Activated CD8-positive, alpha-beta T cell treated with anti-CD3 and anti-CD28 coated beads for 36 hours (primary cell): Measurements from ENCODE around the gene PDSS2. TPM values are rescaled to one million over a fixed set of nuclear protein-coding genes. Genes with fewer than 3 reads are reported as not detected.
"Not testable (repeated sequence)": the region's sequence is repeated elsewhere in the genome, so short reads cannot be mapped to it uniquely, and the experiment has no call there.

Source experiments
- ATAC-seq: fragments of 200-7000 bp; cut with Tn5 transposase; one replicate; pipeline ENCODE4 v1.10.0; 2021; ENCODE audit warnings: mild to moderate bottlenecking, moderate library complexity
- CTCF ChIA-PET: fragments of 350-600 bp; sonication (Branson Sonifier 250); formaldehyde crosslinking; loops from one replicate; lab custom pipeline; 2021; ENCODE audit warnings: antibody characterized with exemption; lab: Charles Lee
- POLR2A ChIA-PET: fragments of 350-600 bp; sonication (Branson Sonifier 250); formaldehyde crosslinking; loops from one replicate; lab custom pipeline; 2021; ENCODE audit warnings: antibody characterized with exemption; lab: Charles Lee
- DNase-seq: peaks from one replicate; pipeline ENCODE4 v3.0.0-alpha.2; 2020
- H3K27ac Mint-ChIP-seq: one replicate; pipeline ENCODE4 v1.8.0; 2021; ENCODE audit warnings: mild to moderate bottlenecking, mixed read lengths
- H3K27me3 Mint-ChIP-seq: one replicate; pipeline ENCODE4 v1.8.0; 2021; ENCODE audit warnings: mixed read lengths
- H3K36me3 Mint-ChIP-seq: one replicate; pipeline ENCODE4 v1.8.0; 2021; ENCODE audit warnings: low read depth, mixed read lengths
- H3K4me1 Mint-ChIP-seq: one replicate; pipeline ENCODE4 v1.8.0; 2021; ENCODE audit warnings: low read depth, mixed read lengths
- H3K4me3 Mint-ChIP-seq: one replicate; pipeline ENCODE4 v1.8.0; 2021; ENCODE audit warnings: mild to moderate bottlenecking, moderate library complexity, mixed read lengths
- H3K9me3 Mint-ChIP-seq: one replicate; pipeline ENCODE4 v1.8.0; 2021; ENCODE audit warnings: mixed read lengths
- CTCF ChIP-seq: fragments of 200-600 bp; IDR thresholded peaks from one replicate; pipeline ENCODE4 v1.8.0; 2022; ENCODE audit warnings: antibody characterized with exemption, mild to moderate bottlenecking
- intact Hi-C: fragments of 100-400 bp; cut with micrococcal nuclease; formaldehyde crosslinking; loops from one replicate; pipeline ENCODE4 v1.10.0; 2022
- total RNA-seq, 2 experiments: library from RNA; stranded (reverse); gene quantifications; one replicate each; pipeline ENCODE4 v1.2.3, GENCODE V29; 2021

PDSS2 gene
- total RNA-seq, 2 experiments from 2014 or later = 13.2 to 14.8 TPM

DNA sequence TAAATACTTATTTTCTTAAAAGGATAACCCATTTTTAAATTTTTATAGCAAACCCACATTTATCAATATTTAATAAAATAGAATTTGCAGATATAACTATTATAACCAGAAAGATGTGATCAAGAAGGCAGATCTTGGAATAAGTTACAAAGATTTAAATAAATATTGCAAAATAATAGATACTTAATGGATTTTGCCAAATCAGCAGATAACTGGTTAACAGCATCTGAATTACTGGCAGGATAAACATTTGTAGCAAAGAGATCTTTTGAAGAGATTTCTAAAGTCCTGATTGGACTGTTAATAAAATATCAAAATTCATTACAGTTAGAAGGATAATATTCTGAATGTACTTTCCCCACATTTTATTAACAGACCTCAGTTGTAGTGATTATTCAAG lies 144.2 kb downstream of the PDSS2 start:
- H3K4me3 Mint-ChIP-seq = no peak overlapping the region
- no peaks in the 10 kb centered on the region for H3K9me3 Mint-ChIP-seq
- POLR2A ChIA-PET = no interaction called here
- no peaks in the 10 kb centered on the region for H3K36me3 Mint-ChIP-seq
- no peaks in the 10 kb centered on the region for H3K4me1 Mint-ChIP-seq
- H3K27me3 Mint-ChIP-seq = no peaks in the 10 kb centered on the region
- DNase-seq (no peak), ATAC-seq (no peak)
- intact Hi-C loops = no loop called here
- no peak overlapping the region for H3K27ac Mint-ChIP-seq
- no peak for TF ChIP-seq CTCF
- CTCF ChIA-PET = no interaction called here

DNA sequence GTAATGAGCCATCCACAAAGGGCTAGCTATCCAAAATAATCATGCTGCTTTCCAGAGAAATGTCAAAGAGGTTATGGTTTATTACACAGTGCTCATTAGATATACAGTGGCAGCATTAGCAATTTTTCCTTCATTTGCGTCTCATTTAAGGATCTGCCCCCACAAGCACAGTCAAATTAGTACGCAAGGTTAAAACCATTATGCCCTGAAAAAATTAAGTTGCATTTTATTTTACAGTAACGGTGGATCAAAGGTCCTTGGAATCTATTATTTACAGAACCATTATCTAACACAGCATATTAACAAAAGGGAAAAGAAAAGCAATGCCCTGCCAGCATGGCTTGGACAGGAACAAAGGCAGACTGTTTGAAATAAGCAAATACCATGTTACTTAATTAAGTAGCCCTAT lies 144.8 kb downstream of the PDSS2 start:
- no peaks in the 10 kb centered on the region for H3K4me1 Mint-ChIP-seq
- no peaks in the 10 kb centered on the region for H3K36me3 Mint-ChIP-seq
- intact Hi-C loops = no loop called here
- no peak for DNase-seq
- POLR2A ChIA-PET = no interaction called here
- H3K27me3 Mint-ChIP-seq = no peaks in the 10 kb centered on the region
- H3K27ac Mint-ChIP-seq = no peak overlapping the region
- H3K4me3 Mint-ChIP-seq = no peak overlapping the region
- no peak for TF ChIP-seq CTCF
- no peak for ATAC-seq
- H3K9me3 Mint-ChIP-seq = no peaks in the 10 kb centered on the region
- CTCF ChIA-PET = no interaction called here

DNA sequence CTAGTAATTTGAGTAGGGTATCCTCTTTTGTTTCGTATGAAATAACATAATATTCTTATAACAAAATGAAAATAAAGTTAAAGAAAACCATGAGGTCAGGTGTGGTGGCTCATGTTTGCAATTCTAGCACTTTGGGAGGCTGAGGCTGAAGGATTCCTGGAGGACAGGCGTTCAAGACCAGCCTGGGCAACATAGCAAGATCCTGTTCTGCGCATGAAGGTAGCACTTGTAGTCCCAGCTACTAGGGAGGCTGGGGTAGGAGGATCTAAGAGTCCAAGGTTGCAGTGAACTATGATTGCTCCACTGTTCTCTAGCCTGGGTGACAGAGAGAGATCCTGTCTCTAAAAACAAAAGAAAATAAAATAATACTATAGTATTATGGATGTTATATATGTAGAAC lies 145.6 kb downstream of the PDSS2 start:
- DNase-seq (no peak), ATAC-seq (no peak)
- intact Hi-C loops = no loop called here
- ChIA-PET CTCF (no interaction called here), POLR2A (no interaction called here)
- no peaks in the 10 kb centered on the region for H3K36me3 Mint-ChIP-seq
- no peaks in the 10 kb centered on the region for H3K27me3 Mint-ChIP-seq
- H3K4me1 Mint-ChIP-seq = no peaks in the 10 kb centered on the region
- no peak for TF ChIP-seq CTCF
- no peaks in the 10 kb centered on the region for H3K9me3 Mint-ChIP-seq
- no peak overlapping the region for H3K4me3 Mint-ChIP-seq
- H3K27ac Mint-ChIP-seq = no peak overlapping the region

DNA sequence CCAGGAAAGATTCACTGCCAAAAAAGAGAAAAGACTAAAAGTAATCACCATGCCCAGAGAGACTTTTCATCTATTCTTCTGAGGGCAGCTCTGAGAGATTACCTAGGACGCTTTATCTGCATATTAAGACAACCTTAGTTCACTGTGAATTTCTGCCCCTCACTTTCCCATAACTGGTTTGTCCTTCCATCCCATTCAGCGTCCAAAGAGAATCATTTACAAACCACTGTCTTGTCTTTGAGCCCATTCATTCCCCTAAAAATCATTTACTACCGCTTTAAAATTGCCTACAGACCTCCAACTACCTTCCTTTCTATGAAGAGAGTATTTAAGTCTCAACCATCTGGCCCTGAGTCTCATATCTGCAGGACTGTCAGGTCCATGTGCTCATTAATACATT lies 149.0 kb downstream of the PDSS2 start:
- ChIA-PET CTCF (no interaction called here), POLR2A (interaction anchor here (0.6 kb wide), 1 partner anchor 1284 kb away, joined by 4 read pairs; no protein-coding TSS in a partner anchor)
- no peaks in the 10 kb centered on the region for H3K27me3 Mint-ChIP-seq
- H3K4me1 Mint-ChIP-seq = no peaks in the 10 kb centered on the region
- no peak overlapping the region for H3K27ac Mint-ChIP-seq
- intact Hi-C loops = no loop called here
- H3K36me3 Mint-ChIP-seq = peaks cover 2% of the 10 kb centered on the region
- no peak for DNase-seq
- H3K4me3 Mint-ChIP-seq = no peak overlapping the region
- TF ChIP-seq CTCF = no peak
- H3K9me3 Mint-ChIP-seq = no peaks in the 10 kb centered on the region
- ATAC-seq = no peak

DNA sequence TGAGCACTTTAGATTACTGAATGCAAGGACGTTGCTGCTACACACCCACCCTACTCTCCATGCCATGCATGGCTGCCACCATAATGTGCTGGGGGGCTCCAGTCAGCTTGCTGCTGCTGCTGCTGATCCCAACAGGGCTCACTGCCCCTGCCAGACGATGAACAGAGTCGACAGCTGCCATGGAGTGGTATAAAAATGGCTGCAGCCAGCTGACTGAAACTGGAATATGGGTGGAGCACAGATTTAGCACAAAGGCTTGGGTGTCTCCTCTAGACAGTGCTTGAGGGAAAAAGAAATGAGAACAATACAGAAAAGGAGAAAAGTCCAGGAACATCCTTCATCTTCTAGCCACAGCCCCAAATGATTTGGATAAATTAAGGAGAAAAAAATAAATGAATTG lies 150.7 kb downstream of the PDSS2 start:
- Mint-ChIP-seq H3K27me3 (no peaks in the 10 kb centered on the region), H3K4me3 (no peak overlapping the region), H3K27ac (no peak overlapping the region), H3K4me1 (peaks cover 6% of the 10 kb centered on the region), H3K9me3 (no peaks in the 10 kb centered on the region), H3K36me3 (peaks cover 2% of the 10 kb centered on the region)
- no peak for TF ChIP-seq CTCF
- ChIA-PET POLR2A (no interaction called here), CTCF (interaction anchor here (1.2 to 1.5 kb wide), 2 partner anchors 10 to 11 kb away, joined by 4 to 5 read pairs; no protein-coding TSS in a partner anchor)
- intact Hi-C loops = no loop called here
- no peak for DNase-seq
- no peak for ATAC-seq

- H3K27me3 Mint-ChIP-seq, H3K4me3 Mint-ChIP-seq, H3K36me3 Mint-ChIP-seq, intact Hi-C loops, H3K4me1 Mint-ChIP-seq, CTCF ChIA-PET, H3K9me3 Mint-ChIP-seq, H3K27ac Mint-ChIP-seq, DNase-seq, POLR2A ChIA-PET, ATAC-seq: not testable (repeated sequence)
Measured at GRCh38 chr6:107305994-107306393, 153.4 kb downstream of the PDSS2 start.
